Trophoblast cell (in vitro differentiated cells and primary cell): ENCODE results near the gene SEC22B.
"Not testable (repeated sequence)": the region's sequence is repeated elsewhere in the genome, so short reads cannot be mapped to it uniquely, and the experiment has no call there.

ENCODE experiments used
- DNase-seq, 2 donors: peaks; one replicate each; pipeline ENCODE4 v3.0.0-alpha.2; 2016
- H2AFZ ChIP-seq: 2 replicates; pipeline ENCODE4 v1.6.1; 2013; ENCODE audit warnings: low read length, moderate library complexity, mild to moderate bottlenecking; ENCODE audit not compliant: insufficient read depth, poor library complexity
- H2AK5ac ChIP-seq: 2 replicates; pipeline ENCODE4 v1.6.1; 2013; ENCODE audit warnings: mild to moderate bottlenecking, low read length
- H2BK120ac ChIP-seq: 2 replicates; pipeline ENCODE4 v1.6.1; 2013; ENCODE audit warnings: low read length, mild to moderate bottlenecking, moderate library complexity; ENCODE audit not compliant: insufficient read depth, poor library complexity
- H2BK12ac ChIP-seq: 2 replicates; pipeline ENCODE4 v1.6.1; 2013; ENCODE audit warnings: mild to moderate bottlenecking, low read length, moderate library complexity
- H2BK5ac ChIP-seq: 2 replicates; pipeline ENCODE4 v1.6.1; 2013; ENCODE audit warnings: low read length, low read depth, moderate library complexity, mild to moderate bottlenecking; ENCODE audit not compliant: poor library complexity
- H3K14ac ChIP-seq: 2 replicates; pipeline ENCODE4 v1.6.1; 2013; ENCODE audit warnings: mild to moderate bottlenecking, low read length
- H3K18ac ChIP-seq: 2 replicates; pipeline ENCODE4 v1.6.1; 2013; ENCODE audit warnings: mild to moderate bottlenecking, low read length
- H3K23ac ChIP-seq: 2 replicates; pipeline ENCODE4 v1.6.1; 2013; ENCODE audit warnings: low read length
- H3K27ac ChIP-seq: 2 replicates; pipeline ENCODE4 v1.5.1; 2013; ENCODE audit warnings: low read depth, mild to moderate bottlenecking, inconsistent platforms, low read length, moderate library complexity
- H3K27me3 ChIP-seq: 2 replicates; pipeline ENCODE4 v1.6.1; 2013; ENCODE audit warnings: inconsistent platforms, mild to moderate bottlenecking, low read length, moderate library complexity; ENCODE audit not compliant: insufficient read depth
- H3K36me3 ChIP-seq, 2 experiments: 1 replicate in 1 of 2; 2 replicates in 1 of 2; pipeline ENCODE4 v1.6.1; 2013; ENCODE audit warnings: low read length in 2 of 2, mild to moderate bottlenecking in 2 of 2, moderate library complexity in 1 of 2; ENCODE audit not compliant: insufficient read depth in 2 of 2, control insufficient read depth in 1 of 2
- H3K4ac ChIP-seq: 2 replicates; pipeline ENCODE4 v1.6.1; 2013; ENCODE audit warnings: low read depth, mild to moderate bottlenecking, low read length, moderate library complexity
- H3K4me1 ChIP-seq, 2 experiments: 1 replicate in 1 of 2; 2 replicates in 1 of 2; pipeline ENCODE4 v1.6.1; 2013; ENCODE audit warnings: low read length in 2 of 2, mild to moderate bottlenecking in 2 of 2, moderate library complexity in 1 of 2; ENCODE audit not compliant: insufficient read depth in 2 of 2, control insufficient read depth in 1 of 2
- H3K4me2 ChIP-seq: 2 replicates; pipeline ENCODE4 v1.6.1; 2013; ENCODE audit warnings: inconsistent platforms, mild to moderate bottlenecking, low read length, moderate library complexity
- H3K4me3 ChIP-seq: 2 replicates; pipeline ENCODE4 v1.5.1; 2013; ENCODE audit warnings: mild to moderate bottlenecking, low read depth, low read length, inconsistent platforms
- H3K79me1 ChIP-seq: one replicate; pipeline ENCODE4 v1.6.1; 2013; ENCODE audit warnings: low read length
- H3K79me2 ChIP-seq: 2 replicates; pipeline ENCODE4 v1.6.1; 2013; ENCODE audit warnings: low read length, mild to moderate bottlenecking; ENCODE audit not compliant: control insufficient read depth, insufficient read depth, poor library complexity
- H3K9ac ChIP-seq: 2 replicates; pipeline ENCODE4 v1.6.1; 2013; ENCODE audit warnings: mild to moderate bottlenecking, low read length
- H3K9me3 ChIP-seq: 2 replicates; pipeline ENCODE4 v1.6.1; 2013; ENCODE audit warnings: low read depth, mild to moderate bottlenecking, control low read depth, inconsistent platforms, low read length; ENCODE audit not compliant: insufficient read depth
- H4K12ac ChIP-seq: 2 replicates; pipeline ENCODE4 v1.6.1; 2013; ENCODE audit warnings: low read depth, mild to moderate bottlenecking, low read length, moderate library complexity
- H4K8ac ChIP-seq: 2 replicates; pipeline ENCODE4 v1.6.1; 2013; ENCODE audit warnings: low read depth, mild to moderate bottlenecking, low read length, moderate library complexity
- H4K91ac ChIP-seq: one replicate; pipeline ENCODE4 v1.6.1; 2013; ENCODE audit warnings: low read depth, mild to moderate bottlenecking, low read length, moderate library complexity
- WGBS: extraction: QIAGEN DNeasy Blood & Tissue Kit; methylation state at CpG from one replicate; pipeline ENCODE4 v1.1.7; 2013; ENCODE audit warnings: missing lambda C conversion rate; ENCODE audit not compliant: insufficient read length, insufficient coverage; ENCODE audit errors: extremely low coverage; 5-methylcytosine and 5-hydroxymethylcytosine counted together

The SEC22B gene

DNA sequence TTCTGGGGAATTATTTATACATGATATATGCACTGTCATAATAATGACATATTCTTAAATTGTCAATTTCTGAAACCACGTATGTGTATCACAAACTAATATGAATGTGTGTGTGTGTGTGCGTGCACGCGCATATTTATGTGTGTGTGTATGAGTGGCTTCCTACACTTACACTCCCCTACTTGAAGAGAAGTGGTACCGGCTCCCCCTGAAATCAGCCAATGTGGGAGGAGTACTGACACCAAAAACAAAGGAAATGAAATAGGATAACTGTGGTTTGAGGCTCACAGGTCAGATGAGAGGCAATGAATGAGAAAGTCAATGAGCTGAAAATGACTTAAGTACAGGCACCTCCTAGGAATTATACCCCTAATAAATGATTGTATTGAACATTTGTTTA is 64.1 kb downstream of the SEC22B start:
- not testable (repeated sequence) for H3K36me3 ChIP-seq, H2AFZ ChIP-seq, H3K27ac ChIP-seq, H2BK120ac ChIP-seq, H3K9ac ChIP-seq, H3K14ac ChIP-seq, H2BK5ac ChIP-seq, H4K12ac ChIP-seq, H3K18ac ChIP-seq, H3K4me2 ChIP-seq, H3K27me3 ChIP-seq, H3K79me2 ChIP-seq, H4K91ac ChIP-seq, H2BK12ac ChIP-seq, H3K4ac ChIP-seq, H3K9me3 ChIP-seq, H3K4me1 ChIP-seq, H3K79me1 ChIP-seq, H4K8ac ChIP-seq, DNase-seq, H3K4me3 ChIP-seq, H2AK5ac ChIP-seq, H3K23ac ChIP-seq
- WGBS = no CpG with 5 or more reads among the region's 5 CpGs

DNA sequence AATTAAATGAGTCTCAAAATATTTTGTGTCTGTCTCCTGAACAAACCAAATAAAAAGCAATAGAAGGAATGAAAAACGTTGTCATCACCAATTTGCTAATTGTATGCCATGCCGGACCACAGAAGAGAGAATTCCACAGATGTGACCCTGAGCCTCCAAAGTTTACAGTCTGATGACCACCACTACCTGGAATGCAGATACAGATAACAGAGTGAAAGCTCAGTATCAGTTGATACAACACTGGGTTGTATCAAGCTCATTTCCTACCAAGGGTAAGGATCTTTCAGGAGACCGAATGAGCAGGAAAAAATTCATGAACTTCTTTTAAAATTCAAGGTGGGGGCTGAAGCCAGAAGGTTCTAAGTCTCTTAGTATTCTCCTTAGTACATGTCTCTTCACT is 64.5 kb downstream of the SEC22B start:
- H3K14ac ChIP-seq, H3K79me2 ChIP-seq, H4K91ac ChIP-seq, H3K23ac ChIP-seq, H2BK5ac ChIP-seq, H3K79me1 ChIP-seq, H3K4me2 ChIP-seq, H2AFZ ChIP-seq, H4K12ac ChIP-seq, H3K27me3 ChIP-seq, H3K36me3 ChIP-seq, H2BK120ac ChIP-seq, H4K8ac ChIP-seq, H3K9me3 ChIP-seq, H3K27ac ChIP-seq, H2BK12ac ChIP-seq, H3K18ac ChIP-seq, H2AK5ac ChIP-seq, H3K9ac ChIP-seq, H3K4ac ChIP-seq, H3K4me3 ChIP-seq, DNase-seq, H3K4me1 ChIP-seq: not testable (repeated sequence)
- WGBS = no CpG with 5 or more reads among the region's 3 CpGs

DNA sequence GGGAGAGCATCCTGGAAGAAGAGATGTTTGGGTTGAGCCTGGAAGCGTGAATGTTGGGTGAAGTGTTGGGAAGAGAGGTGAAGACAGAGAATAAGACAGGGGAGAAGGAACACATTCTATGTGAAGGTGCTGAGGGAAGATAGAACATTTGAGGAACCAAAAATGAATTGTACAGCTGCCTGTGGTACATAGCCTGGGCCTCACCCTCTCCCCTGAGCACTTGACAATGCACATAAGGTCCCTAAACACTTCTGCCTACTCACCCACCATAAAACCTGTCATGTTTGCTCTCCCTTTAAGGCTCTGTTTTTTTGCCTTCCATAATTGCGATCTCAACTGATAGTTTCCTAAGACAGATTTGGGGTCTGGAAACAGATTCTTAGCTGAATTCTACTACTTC is 65.3 kb downstream of the SEC22B start:
- H3K79me2 ChIP-seq, H3K4me1 ChIP-seq, H3K4ac ChIP-seq, H2AK5ac ChIP-seq, H3K18ac ChIP-seq, H3K27ac ChIP-seq, DNase-seq, H3K9me3 ChIP-seq, H3K36me3 ChIP-seq, H3K4me3 ChIP-seq, H4K12ac ChIP-seq, H4K91ac ChIP-seq, H3K14ac ChIP-seq, H3K4me2 ChIP-seq, H2AFZ ChIP-seq, H3K79me1 ChIP-seq, H2BK12ac ChIP-seq, H3K27me3 ChIP-seq, H2BK5ac ChIP-seq, H3K23ac ChIP-seq, H2BK120ac ChIP-seq, H3K9ac ChIP-seq, H4K8ac ChIP-seq: not testable (repeated sequence)
- no CpG with 5 or more reads among the region's 2 CpGs for WGBS

DNA sequence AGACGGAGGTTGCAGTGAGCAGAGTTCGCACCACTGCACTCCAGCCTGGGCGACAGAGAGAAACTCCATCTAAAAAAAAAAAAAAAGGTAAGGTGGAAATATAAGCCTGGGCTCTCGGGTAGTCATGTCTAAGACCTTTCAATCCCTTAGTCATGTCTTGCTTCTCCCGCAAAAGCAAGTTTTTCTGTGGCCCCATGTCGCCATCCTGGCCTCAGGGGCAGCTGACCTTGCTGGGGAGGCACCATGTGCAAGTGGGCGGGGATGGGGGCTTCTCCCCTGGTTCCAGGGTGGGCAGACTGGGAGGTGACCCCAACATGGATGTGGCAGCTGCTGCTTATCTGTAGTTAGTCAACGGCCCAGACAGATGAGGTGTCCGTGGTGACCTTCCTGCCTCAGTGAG is 66.7 kb downstream of the SEC22B start:
- DNase-seq, H3K27ac ChIP-seq, H2BK12ac ChIP-seq, H3K23ac ChIP-seq, H3K4me2 ChIP-seq, H4K8ac ChIP-seq, H3K4ac ChIP-seq, H2AK5ac ChIP-seq, H2BK5ac ChIP-seq, H3K27me3 ChIP-seq, H3K9ac ChIP-seq, H3K9me3 ChIP-seq, H4K12ac ChIP-seq, H3K36me3 ChIP-seq, H2BK120ac ChIP-seq, H3K4me3 ChIP-seq, H4K91ac ChIP-seq, H3K4me1 ChIP-seq, H2AFZ ChIP-seq, H3K79me1 ChIP-seq, H3K79me2 ChIP-seq, H3K14ac ChIP-seq, H3K18ac ChIP-seq: not testable (repeated sequence)
- no CpG with 5 or more reads among the region's 9 CpGs for WGBS
